AG09319 (cell line): ENCODE measurements around the gene MKX.

Experiments used
- DNase-seq: peaks from one replicate; pipeline ENCODE4 v3.0.0-alpha.2; 2010; ENCODE audit warnings: low read depth; ENCODE audit errors: extremely low read depth
- CTCF ChIP-seq: IDR thresholded peaks from 2 replicates; pipeline ENCODE4 v1.5.1; 2011; ENCODE audit warnings: low read depth, mild to moderate bottlenecking, inconsistent platforms, low read length, moderate library complexity

MKX gene, protein sequence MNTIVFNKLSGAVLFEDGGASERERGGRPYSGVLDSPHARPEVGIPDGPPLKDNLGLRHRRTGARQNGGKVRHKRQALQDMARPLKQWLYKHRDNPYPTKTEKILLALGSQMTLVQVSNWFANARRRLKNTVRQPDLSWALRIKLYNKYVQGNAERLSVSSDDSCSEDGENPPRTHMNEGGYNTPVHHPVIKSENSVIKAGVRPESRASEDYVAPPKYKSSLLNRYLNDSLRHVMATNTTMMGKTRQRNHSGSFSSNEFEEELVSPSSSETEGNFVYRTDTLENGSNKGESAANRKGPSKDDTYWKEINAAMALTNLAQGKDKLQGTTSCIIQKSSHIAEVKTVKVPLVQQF

GRCh38 chr10:27745732-27746396, at the start of gene MKX:
MKX (minus strand) TSS chr10:27745819; CDS start chr10:27743415, 2,404 bp downstream.
- TF ChIP-seq CTCF = no peak
- peak; percentile 64 for DNase-seq

DNA sequence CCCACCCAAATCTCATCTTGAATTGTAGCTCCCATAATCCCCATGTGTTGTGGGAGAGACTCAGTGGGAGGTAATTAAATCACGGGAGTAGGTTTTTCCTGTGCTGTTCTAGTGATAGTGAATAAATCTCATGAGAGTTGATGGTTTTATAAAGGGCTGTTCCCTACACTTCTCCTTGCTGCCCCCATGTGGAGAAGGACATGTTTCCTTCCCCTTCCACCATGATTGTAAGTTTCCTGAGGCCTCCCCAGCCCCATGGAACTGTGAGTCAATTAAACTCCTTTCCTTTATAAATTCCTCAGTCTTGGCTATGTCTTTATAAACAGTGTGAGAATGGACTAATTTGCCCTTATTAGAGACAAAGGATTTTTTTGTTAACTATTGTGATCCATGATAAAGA, 48.5 kb upstream of the MKX start:
- DNase-seq = no peak
- peak; percentile 12 for TF ChIP-seq CTCF

- no peak for DNase-seq
- TF ChIP-seq CTCF = no peak
These were observed 46.6 kb upstream of the MKX start for GRCh38 chr10:27792216-27792615.

GRCh38 chr10:27784272-27784671, 38.7 kb upstream of the MKX start:
- DNase-seq = no peak
- no peak for TF ChIP-seq CTCF

DNA sequence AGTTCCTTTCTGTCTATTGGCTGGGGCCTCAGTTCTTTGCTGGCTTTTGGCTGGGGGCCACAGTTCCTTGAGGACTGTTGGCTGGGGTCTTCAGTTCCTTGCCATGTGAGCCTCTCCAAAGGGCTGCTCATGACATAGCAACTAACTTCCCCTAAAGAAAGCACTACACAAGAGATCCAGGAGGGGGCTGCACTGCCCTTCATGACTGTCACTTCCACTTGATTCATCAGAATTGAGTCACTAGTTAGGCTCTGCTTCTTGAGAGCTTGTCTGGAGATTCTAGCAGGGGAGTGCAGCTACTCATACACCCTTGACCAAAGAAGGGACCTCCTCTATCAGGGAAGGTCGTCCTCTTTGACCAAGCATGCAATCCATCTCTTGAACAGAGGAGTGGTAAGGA, 38.0 kb upstream of the MKX start:
- peak; percentile 11 for DNase-seq
- peak; percentile 30 for TF ChIP-seq CTCF

DNA sequence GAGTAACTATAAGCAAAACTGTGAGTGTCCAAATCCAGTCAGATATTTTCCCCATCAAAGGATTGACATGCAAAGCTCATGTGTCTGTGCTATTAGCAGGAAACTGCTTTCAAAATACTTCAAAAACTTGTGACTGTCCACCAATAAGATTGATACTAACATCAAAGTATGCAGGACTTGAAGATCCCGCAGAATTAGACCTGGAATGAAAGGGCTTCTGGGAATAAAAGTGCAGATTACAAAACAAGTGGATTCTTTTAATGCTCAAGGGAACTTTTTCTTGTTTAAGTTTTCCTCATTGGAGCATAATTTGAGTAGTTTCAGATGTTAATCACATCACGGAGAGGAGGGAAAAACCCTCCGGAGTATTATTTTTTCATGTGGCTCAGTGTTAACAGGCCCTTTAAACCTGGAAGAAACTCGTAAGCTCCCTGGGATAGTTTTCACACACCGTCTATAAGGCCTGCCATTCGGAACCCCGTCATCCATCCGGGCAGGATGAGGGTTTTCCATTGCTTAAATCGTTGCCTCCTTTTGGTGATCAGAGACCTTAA, 33.9 kb upstream of the MKX start:
- TF ChIP-seq CTCF = no peak
- DNase-seq = peak; percentile 31

GRCh38 chr10:27774831-27775230, 29.2 kb upstream of the MKX start:
- no peak for DNase-seq
- no peak for TF ChIP-seq CTCF
